Neutrophil (primary cell): Measurements from ENCODE around the gene SMYD5.

ENCODE experiments used
- H3K27ac ChIP-seq: fragments of 200-600 bp; sonication (generic); 2 replicates; pipeline ENCODE4 v1.5.1; 2016; ENCODE audit warnings: mild to moderate bottlenecking, moderate library complexity
- H3K27me3 ChIP-seq: fragments of 200-600 bp; sonication (generic); 2 replicates; pipeline ENCODE4 v1.6.0; 2016; ENCODE audit warnings: mild to moderate bottlenecking
- H3K36me3 ChIP-seq: fragments of 200-600 bp; sonication (generic); 2 replicates; pipeline ENCODE4 v1.5.1; 2017
- H3K4me1 ChIP-seq, 2 experiments: fragments of 200-600 bp in 1 of 2; sonication (generic) in 1 of 2; 1 replicate in 1 of 2; 2 replicates in 1 of 2; pipeline versions ENCODE4 v1.5.1 to v1.6.1; 2013 to 2016; ENCODE audit warnings: low read depth in 1 of 2, low read length in 1 of 2, mild to moderate bottlenecking in 1 of 2, moderate library complexity in 1 of 2; ENCODE audit not compliant: control insufficient read depth in 1 of 2, insufficient read depth in 1 of 2
- H3K4me3 ChIP-seq, 2 experiments: fragments of 200-600 bp in 1 of 2; sonication (generic) in 1 of 2; 1 replicate in 1 of 2; 2 replicates in 1 of 2; pipeline ENCODE4 v1.5.1; 2013 to 2016; ENCODE audit warnings: low read depth in 1 of 2, low read length in 1 of 2, mild to moderate bottlenecking in 1 of 2, moderate library complexity in 1 of 2
- H3K9me3 ChIP-seq: fragments of 200-600 bp; sonication (generic); 2 replicates; pipeline ENCODE4 v1.5.1; 2016
- CTCF ChIP-seq: fragments of 200-600 bp; sonication (generic); IDR thresholded peaks from 2 replicates; pipeline ENCODE4 v1.5.1; 2016; ENCODE audit warnings: antibody characterized with exemption

Gene SMYD5

DNA sequence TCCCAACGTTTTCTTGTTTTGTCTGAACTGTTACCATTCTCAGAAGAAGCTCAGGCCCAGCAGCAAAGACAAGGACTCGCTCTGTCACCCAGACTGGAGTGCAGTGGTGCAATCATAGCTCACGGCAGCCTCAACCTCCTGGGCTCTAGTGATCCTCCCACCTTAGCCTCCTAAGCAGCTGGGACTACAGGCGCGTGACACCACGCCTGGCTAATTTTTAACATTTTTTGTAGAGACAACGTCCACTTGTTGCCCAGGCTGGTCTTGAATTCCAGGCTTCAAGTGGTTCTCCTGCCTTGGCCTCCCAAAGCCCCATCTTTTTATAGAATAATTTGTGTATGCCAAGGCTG lies 2.0 kb upstream of the SMYD5 start:
- TF ChIP-seq CTCF: no peak
- Histone ChIP-seq H3K27ac (no peak overlapping the region), H3K4me1 (peaks cover 13 to 16% of the 10 kb centered on the region in 2 experiments), H3K9me3 (no peaks in the 10 kb centered on the region), H3K4me3 (no peak overlapping the region), H3K36me3 (no peaks in the 10 kb centered on the region), H3K27me3 (peaks cover 26% of the 10 kb centered on the region)

GRCh38 chr2:73212448-73213176 lies 1.4 kb upstream of the SMYD5 start:
- H3K9me3 ChIP-seq: no peaks in the 10 kb centered on the region
- peak; percentile 83 for TF ChIP-seq CTCF
- no peak overlapping the region for H3K4me3 ChIP-seq
- H3K36me3 ChIP-seq: no peaks in the 10 kb centered on the region
- peaks cover 13 to 16% of the 10 kb centered on the region in 2 experiments for H3K4me1 ChIP-seq
- peaks cover 21% of the 10 kb centered on the region for H3K27me3 ChIP-seq
- H3K27ac ChIP-seq: no peak overlapping the region

DNA sequence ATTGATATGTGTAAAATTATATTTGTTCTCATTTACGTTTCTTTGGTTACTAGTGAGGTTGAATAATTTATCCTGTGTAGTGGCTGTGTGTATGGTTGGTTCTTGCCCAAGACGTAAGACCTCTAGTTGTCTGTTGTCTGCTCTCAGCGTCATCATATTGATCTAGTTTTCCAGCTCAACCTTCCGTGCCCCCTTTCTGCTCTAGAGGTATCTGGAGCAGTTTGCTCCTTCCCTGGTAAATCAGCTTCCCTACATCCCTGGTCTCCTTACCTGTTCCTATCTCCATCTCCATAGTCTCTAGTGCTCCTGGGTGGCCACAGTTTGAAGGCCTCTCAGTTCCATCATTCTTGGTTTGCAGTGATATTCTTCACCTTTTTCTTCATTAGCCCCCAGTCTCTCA lies 1.2 kb downstream of the SMYD5 start:
- H3K4me3 ChIP-seq: peak overlapping the region in 1 of 2 experiments; percentile 73

GRCh38 chr2:73217160-73217559 lies 3.1 kb downstream of the SMYD5 start:
- Histone ChIP-seq H3K9me3 (no peaks in the 10 kb centered on the region), H3K27me3 (no peaks in the 10 kb centered on the region)
- no peak for TF ChIP-seq CTCF

More for the DNA sequence above, 1.2 kb downstream of the SMYD5 start:
- TF ChIP-seq CTCF: no peak
- no peak overlapping the region for H3K27ac ChIP-seq
- no peaks in the 10 kb centered on the region for H3K36me3 ChIP-seq
- H3K9me3 ChIP-seq: no peaks in the 10 kb centered on the region
- peaks cover 13 to 16% of the 10 kb centered on the region in 2 experiments for H3K4me1 ChIP-seq
- H3K27me3 ChIP-seq: no peaks in the 10 kb centered on the region

DNA sequence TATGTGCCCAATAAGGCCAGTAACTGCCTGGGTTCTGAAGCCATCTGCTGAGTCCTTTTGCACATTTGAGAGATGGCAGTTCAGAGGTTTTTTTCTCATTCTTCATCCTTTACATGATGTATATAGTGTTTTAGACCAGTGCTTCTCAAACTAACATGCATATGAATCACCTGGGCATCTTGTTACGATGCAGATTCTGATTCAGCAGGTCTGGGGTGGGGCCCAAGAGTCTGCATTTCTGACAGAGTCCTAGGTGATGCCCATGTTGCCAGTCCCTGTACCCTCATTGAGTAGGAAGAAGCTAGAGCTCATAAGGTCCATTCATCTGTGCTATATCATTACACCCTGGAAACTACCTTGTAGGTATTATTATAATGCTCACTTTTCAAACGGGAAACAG lies 3.8 kb downstream of the SMYD5 start:
- Histone ChIP-seq H3K4me3 (no peak overlapping the region), H3K4me1 (peaks cover 12 to 13% of the 10 kb centered on the region in 2 experiments), H3K27me3 (no peaks in the 10 kb centered on the region), H3K36me3 (no peaks in the 10 kb centered on the region), H3K27ac (no peak overlapping the region), H3K9me3 (no peaks in the 10 kb centered on the region)
- no peak for TF ChIP-seq CTCF

More at GRCh38 chr2:73217160-73217559, 3.1 kb downstream of the SMYD5 start:
- H3K4me1 ChIP-seq: peaks cover 13 to 16% of the 10 kb centered on the region in 2 experiments
- no peak overlapping the region for H3K27ac ChIP-seq
- no peak overlapping the region for H3K4me3 ChIP-seq
- H3K36me3 ChIP-seq: no peaks in the 10 kb centered on the region
